IPS-18a (cell line): ENCODE data around the gene ZKSCAN7.
A peak's percentile ranks its signal among the peaks of the same experiment; 100 is the strongest.
"Not testable (repeated sequence)": the region's sequence is repeated elsewhere in the genome, so short reads cannot be mapped to it uniquely, and the experiment has no call there.

ENCODE experiments used
- H3K27ac ChIP-seq: one replicate; pipeline ENCODE4 v1.5.1; 2013; ENCODE audit warnings: low read length
- H3K27me3 ChIP-seq: one replicate; pipeline ENCODE4 v1.6.1; 2013; ENCODE audit warnings: mild to moderate bottlenecking, low read length; ENCODE audit not compliant: control insufficient read depth, insufficient read depth
- H3K36me3 ChIP-seq: one replicate; pipeline ENCODE4 v1.6.1; 2013; ENCODE audit warnings: low read depth, low read length; ENCODE audit not compliant: control insufficient read depth
- H3K4me1 ChIP-seq: one replicate; pipeline ENCODE4 v1.6.1; 2013; ENCODE audit warnings: low read depth, low read length; ENCODE audit not compliant: control insufficient read depth
- H3K4me3 ChIP-seq: one replicate; pipeline ENCODE4 v1.5.1; 2013; ENCODE audit warnings: low read length
- H3K9ac ChIP-seq: one replicate; pipeline ENCODE4 v1.6.1; 2013; ENCODE audit warnings: mild to moderate bottlenecking, low read length, moderate library complexity
- H3K9me3 ChIP-seq: one replicate; pipeline ENCODE4 v1.6.1; 2013; ENCODE audit warnings: low read depth, low read length; ENCODE audit not compliant: control insufficient read depth

ZKSCAN7 gene

DNA sequence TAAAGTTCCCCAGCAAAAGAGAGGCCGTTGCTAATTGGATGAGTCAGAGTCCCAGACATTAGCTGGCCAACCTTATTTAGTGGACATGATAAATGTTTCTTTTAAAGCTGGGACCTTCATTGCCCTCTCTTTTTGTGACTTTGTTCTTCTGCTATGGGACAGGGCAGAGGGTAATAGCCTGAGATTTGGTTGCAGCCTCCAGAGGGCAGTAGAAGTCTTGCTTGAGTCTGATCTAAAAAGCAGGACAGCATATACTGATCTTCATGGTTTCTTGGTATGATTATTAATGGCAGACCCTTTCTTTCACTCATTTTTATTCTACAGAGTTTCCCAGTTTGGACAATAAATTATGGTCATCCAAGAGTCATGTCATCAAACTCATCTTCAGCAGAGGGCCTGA lies 25.1 kb upstream of the ZKSCAN7 start:
- Histone ChIP-seq H3K27me3 (no peaks in the 10 kb centered on the region), H3K9me3 (no peaks in the 10 kb centered on the region), H3K27ac (no peak overlapping the region), H3K4me3 (no peak overlapping the region), H3K9ac (no peak overlapping the region), H3K4me1 (no peaks in the 10 kb centered on the region), H3K36me3 (no peaks in the 10 kb centered on the region)

DNA sequence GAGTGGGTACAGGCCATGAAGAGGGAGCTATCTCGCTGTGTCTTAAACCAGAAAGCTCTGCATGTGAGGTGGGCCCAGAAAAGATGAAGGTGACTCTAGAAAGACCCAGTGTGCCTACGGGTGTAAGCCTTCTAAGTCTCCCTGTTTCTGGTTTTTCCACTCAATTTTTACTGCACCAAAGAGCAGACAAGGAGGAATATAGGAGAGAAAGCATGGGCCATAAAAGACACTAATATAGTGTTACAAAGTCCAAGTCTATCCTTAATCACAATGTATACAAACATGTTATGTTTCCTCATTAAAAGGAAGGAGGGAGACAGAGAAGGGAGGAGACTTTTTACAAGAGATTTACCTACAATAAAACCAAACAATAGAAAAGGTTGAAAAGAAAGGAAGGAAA lies 24.1 kb upstream of the ZKSCAN7 start:
- Histone ChIP-seq H3K36me3 (no peaks in the 10 kb centered on the region), H3K9ac (no peak overlapping the region), H3K4me3 (no peak overlapping the region), H3K27ac (no peak overlapping the region), H3K27me3 (peaks cover under 1% of the 10 kb centered on the region), H3K9me3 (no peaks in the 10 kb centered on the region), H3K4me1 (no peaks in the 10 kb centered on the region)

DNA sequence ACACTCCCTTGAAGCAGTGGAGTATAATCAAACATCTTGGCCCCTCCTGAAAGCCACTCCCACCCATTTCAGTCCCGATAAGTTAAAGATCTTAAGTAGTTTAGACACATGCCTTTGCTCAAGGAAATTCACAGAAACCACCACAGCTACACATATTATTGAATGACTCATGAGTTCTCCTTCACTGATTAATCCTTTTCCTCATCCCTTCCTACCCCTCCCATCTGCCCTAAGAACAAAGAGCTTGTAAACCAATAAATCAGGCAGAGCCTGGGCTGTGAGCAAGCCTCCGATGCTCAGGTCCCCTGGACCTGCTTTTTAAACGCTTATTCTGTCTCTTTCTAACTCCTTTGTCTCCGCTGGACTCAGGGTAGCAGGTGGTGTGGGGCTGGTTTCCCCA lies 20.3 kb upstream of the ZKSCAN7 start:
- H3K9me3 ChIP-seq, H3K4me1 ChIP-seq, H3K36me3 ChIP-seq, H3K4me3 ChIP-seq, H3K27ac ChIP-seq, H3K9ac ChIP-seq: not testable (repeated sequence)
- H3K27me3 ChIP-seq = peaks cover 29% of the 10 kb centered on the region

DNA sequence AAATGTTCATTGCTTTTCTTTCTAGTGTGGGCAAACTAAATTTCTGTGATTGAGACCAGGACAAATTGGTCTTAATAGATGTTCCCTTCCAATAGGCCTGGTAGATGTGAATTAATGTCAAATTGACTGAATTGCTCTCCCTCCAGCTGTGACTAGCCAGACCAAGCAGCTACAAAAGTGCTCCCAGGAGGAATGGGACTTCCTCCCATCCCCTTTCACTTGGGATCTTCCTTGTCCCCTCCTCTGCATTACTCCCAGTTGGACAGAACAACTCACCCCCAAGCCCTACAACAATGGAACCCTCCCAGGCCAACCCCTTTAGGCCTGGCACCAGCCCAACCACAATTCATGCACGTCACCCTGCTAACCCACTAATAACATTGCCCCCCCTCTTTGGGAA lies 19.6 kb upstream of the ZKSCAN7 start:
- Histone ChIP-seq H3K9ac (no peak overlapping the region), H3K27ac (no peak overlapping the region), H3K36me3 (no peaks in the 10 kb centered on the region), H3K4me1 (no peaks in the 10 kb centered on the region), H3K9me3 (no peaks in the 10 kb centered on the region), H3K27me3 (peaks cover 33% of the 10 kb centered on the region), H3K4me3 (no peak overlapping the region)

DNA sequence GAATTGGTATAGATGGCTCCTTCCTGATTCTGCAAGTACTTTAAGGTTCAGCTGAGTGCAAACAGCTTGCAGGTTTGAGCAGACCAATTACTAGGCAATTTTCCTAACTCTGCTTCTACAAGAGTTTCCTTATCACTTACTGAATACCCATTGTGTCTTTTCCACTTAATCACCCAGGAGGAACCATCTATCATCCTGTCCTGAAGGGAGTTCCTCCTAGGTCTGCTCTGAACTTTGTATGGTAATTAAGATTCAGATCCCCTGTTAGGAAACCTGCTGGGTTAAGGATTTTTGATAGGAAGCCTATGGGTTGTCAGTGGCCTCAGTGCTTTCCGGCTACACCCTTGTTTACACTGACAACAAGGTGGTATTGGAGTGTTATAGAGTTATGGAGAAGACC lies 10.2 kb upstream of the ZKSCAN7 start:
- not testable (repeated sequence) for H3K27me3 ChIP-seq, H3K4me3 ChIP-seq, H3K27ac ChIP-seq, H3K36me3 ChIP-seq, H3K9me3 ChIP-seq, H3K9ac ChIP-seq, H3K4me1 ChIP-seq

DNA sequence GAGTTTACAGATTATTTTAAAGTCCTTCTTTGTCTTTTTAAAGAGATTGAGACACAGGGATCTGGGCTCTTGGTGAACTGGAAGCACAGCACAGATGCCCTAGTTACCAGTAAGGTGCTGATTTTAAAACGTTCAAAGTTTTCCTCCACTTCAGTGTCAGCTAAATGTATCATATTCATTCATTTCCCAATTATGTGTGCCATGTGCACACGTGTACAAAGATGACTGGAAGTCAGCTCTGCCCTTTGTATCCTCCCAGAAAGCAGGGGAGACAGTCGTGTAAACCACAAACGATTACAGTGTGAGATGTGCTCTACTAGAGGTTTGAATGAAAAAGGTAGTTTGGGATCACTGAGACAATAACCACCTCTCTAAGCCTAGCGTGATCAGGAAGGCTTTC lies 730 bp downstream of the ZKSCAN7 start:
- H3K36me3 ChIP-seq = peaks cover 28% of the 10 kb centered on the region
- peak overlapping the region; percentile 98 for H3K4me3 ChIP-seq
- peak overlapping the region; percentile 50 for H3K27ac ChIP-seq
- peaks cover 1% of the 10 kb centered on the region for H3K9me3 ChIP-seq
- H3K27me3 ChIP-seq = peaks cover 26% of the 10 kb centered on the region
- peaks cover 10% of the 10 kb centered on the region for H3K4me1 ChIP-seq
- H3K9ac ChIP-seq = peak overlapping the region; percentile 95

DNA sequence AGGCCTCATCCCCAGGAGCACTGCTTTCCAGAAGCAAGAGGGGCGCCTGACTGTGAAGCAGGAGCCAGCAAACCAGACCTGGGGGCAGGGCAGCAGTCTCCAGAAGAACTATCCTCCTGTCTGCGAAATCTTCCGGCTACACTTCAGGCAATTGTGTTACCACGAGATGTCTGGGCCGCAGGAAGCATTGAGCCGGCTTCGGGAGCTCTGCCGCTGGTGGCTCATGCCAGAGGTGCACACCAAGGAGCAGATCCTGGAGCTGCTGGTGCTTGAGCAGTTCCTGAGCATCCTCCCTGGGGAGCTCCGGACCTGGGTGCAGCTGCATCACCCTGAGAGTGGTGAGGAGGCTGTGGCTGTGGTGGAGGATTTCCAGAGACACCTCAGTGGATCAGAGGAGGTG lies 2.1 kb downstream of the ZKSCAN7 start:
- Histone ChIP-seq H3K27me3 (peaks cover 15% of the 10 kb centered on the region), H3K4me3 (no peak overlapping the region), H3K9ac (no peak overlapping the region), H3K36me3 (peaks cover 36% of the 10 kb centered on the region), H3K9me3 (peaks cover 8% of the 10 kb centered on the region), H3K4me1 (peaks cover 10% of the 10 kb centered on the region), H3K27ac (no peak overlapping the region)

DNA sequence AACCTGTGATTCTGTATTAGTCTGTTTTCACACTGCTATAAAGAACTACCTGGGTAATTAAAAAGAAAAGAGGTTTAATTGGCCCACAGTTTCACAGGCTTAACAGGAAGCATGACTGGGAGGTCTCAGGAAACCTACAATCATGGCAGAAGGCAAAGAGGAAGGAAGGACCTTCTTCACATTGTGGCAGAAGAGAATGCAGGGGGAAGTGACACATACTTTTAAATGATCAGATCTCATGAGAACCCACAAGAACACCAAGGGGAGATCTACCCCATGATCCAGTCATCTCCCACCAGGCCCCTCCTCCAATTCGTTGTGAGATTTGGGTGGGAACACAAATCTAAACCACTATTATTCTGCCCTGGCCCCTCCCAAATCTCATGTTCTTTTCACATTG lies 6.1 kb downstream of the ZKSCAN7 start:
- H3K9me3 ChIP-seq = peaks cover 8% of the 10 kb centered on the region
- H3K4me1 ChIP-seq = peaks cover 1% of the 10 kb centered on the region
- no peaks in the 10 kb centered on the region for H3K27me3 ChIP-seq
- H3K9ac ChIP-seq = no peak overlapping the region
- H3K36me3 ChIP-seq = peaks cover 51% of the 10 kb centered on the region
- H3K4me3 ChIP-seq = no peak overlapping the region
- H3K27ac ChIP-seq = no peak overlapping the region

DNA sequence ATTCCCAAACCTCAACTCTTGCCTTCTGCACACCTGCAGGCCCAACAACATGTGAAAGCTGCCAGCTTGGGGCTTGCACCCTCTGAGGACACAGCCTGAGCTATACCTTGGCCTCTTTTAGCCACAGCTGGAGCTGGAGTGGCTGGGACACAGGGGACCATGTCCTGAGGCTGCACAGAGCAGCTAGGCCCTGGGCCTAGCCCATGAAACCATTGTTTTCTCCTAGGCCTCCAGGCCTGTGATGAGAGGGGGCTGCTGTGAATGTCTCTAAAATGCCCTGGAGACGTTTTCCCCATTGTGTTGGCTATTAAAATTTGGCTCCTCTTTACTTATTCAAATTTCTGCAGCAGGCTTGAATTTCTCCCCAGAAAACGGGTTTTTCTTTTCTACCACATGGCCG lies 7.2 kb downstream of the ZKSCAN7 start:
- Histone ChIP-seq H3K36me3 (peaks cover 52% of the 10 kb centered on the region), H3K9ac (no peak overlapping the region), H3K27me3 (no peaks in the 10 kb centered on the region), H3K9me3 (peaks cover 8% of the 10 kb centered on the region), H3K4me1 (no peaks in the 10 kb centered on the region), H3K4me3 (no peak overlapping the region), H3K27ac (no peak overlapping the region)

DNA sequence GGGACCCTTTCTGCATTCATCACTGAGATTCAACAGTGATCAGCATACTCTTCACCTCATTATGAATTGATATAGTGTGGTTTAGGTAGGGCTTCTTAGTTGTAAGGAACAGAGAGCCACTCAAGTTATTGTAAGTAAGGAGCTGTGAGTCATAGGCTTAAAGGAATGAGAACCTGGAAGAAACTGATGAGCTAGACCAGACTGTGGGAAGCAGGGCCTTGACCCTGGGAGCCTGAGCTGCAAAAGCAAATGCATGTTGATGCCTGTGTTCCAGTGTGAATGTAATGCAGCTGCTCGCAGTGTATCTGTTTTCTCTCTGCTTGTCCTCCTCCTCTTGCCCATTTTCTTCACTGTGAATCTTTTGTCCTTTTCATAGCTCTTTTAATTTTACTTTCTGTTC lies 13.6 kb downstream of the ZKSCAN7 start:
- Histone ChIP-seq H3K27ac (no peak overlapping the region), H3K4me3 (no peak overlapping the region), H3K9ac (no peak overlapping the region), H3K36me3 (peaks cover 53% of the 10 kb centered on the region), H3K9me3 (peaks cover 8% of the 10 kb centered on the region), H3K27me3 (no peaks in the 10 kb centered on the region), H3K4me1 (no peaks in the 10 kb centered on the region)

DNA sequence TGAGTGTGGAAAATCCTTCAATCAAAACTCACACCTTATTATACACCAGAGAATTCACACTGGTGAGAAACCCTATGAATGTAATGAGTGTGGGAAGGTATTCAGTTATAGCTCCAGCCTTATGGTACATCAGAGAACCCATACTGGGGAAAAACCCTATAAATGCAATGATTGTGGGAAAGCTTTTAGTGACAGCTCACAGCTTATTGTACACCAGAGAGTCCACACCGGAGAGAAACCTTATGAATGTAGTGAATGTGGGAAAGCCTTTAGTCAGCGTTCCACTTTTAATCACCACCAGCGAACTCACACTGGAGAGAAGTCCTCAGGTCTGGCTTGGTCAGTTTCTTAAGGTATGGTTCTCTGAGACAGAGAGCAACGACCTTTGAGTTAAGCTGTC lies 16.0 kb downstream of the ZKSCAN7 start:
- Histone ChIP-seq H3K27ac (no peak overlapping the region), H3K27me3 (no peaks in the 10 kb centered on the region), H3K36me3 (peaks cover 41% of the 10 kb centered on the region), H3K4me1 (no peaks in the 10 kb centered on the region), H3K4me3 (no peak overlapping the region), H3K9me3 (peaks cover 8% of the 10 kb centered on the region), H3K9ac (no peak overlapping the region)

DNA sequence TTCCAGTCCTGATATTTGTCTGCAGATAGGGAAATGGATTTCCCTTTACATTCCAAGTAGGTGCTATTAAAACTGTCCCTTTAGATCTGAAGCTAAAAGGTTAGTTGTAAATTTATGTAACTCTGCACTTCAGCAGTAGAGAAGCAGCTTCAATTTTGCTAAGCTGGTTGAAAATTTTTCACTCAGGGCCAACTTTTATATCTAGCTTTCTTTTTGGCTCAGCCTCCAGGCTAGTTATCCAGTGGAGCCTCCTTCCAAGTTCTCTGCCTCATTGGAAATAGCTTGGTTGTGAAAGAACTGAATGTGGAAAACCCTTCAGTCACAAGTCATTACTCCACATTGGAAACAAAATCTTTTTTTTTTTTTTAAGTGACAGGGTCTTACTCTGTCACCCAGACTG lies 21.6 kb downstream of the ZKSCAN7 start:
- Histone ChIP-seq H3K36me3 (peaks cover 3% of the 10 kb centered on the region), H3K27me3 (no peaks in the 10 kb centered on the region), H3K4me1 (no peaks in the 10 kb centered on the region), H3K9me3 (no peaks in the 10 kb centered on the region), H3K9ac (no peak overlapping the region), H3K27ac (no peak overlapping the region), H3K4me3 (no peak overlapping the region)
